ENCODE data around the gene NELL1.

The NELL1 gene

DNA sequence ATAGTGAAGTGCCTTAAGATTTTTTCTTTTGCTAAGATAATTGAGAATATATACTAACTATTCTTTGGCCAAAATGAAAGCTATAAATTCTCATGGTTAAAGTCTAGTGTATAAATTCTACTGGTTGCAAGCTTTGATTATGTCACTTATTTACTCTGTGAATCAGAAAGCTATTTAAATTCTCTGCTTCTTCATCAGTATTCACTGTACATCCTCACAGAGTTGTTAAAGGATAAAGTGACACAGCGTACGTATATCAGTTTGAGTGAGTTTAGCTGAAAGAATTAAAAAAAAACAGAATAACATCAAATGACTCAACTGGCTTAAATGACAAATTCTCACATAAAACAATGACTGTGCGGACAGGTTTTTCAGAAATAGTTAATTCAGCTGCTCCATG is 453.1 kb downstream of the NELL1 start:
- TF ChIP-seq, protein P1, sequence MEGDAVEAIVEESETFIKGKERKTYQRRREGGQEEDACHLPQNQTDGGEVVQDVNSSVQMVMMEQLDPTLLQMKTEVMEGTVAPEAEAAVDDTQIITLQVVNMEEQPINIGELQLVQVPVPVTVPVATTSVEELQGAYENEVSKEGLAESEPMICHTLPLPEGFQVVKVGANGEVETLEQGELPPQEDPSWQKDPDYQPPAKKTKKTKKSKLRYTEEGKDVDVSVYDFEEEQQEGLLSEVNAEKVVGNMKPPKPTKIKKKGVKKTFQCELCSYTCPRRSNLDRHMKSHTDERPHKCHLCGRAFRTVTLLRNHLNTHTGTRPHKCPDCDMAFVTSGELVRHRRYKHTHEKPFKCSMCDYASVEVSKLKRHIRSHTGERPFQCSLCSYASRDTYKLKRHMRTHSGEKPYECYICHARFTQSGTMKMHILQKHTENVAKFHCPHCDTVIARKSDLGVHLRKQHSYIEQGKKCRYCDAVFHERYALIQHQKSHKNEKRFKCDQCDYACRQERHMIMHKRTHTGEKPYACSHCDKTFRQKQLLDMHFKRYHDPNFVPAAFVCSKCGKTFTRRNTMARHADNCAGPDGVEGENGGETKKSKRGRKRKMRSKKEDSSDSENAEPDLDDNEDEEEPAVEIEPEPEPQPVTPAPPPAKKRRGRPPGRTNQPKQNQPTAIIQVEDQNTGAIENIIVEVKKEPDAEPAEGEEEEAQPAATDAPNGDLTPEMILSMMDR (IDR thresholded peaks at IDR 0.05; ENCODE audit: low read depth, low read length, poor library complexity, severe bottlenecking) = no peak
- TF ChIP-seq EZH2phosphoT487 (IDR thresholded peaks at IDR 0.05; ENCODE audit: borderline replicate concordance, low read length) = no peak
- Histone ChIP-seq H3K4me2 (ENCODE audit: low read length) (no peak overlapping the region), H3K79me2 (ENCODE audit: control insufficient read depth, low read length) (no peaks in the 10 kb centered on the region), H3K36me3 (ENCODE audit: control insufficient read depth, low read length) (no peaks in the 10 kb centered on the region), H4K20me1 (ENCODE audit: control insufficient read depth, insufficient read depth, low read depth, low read length) (no peaks in the 10 kb centered on the region), H3K27ac (ENCODE audit: low read depth, low read length) (no peak overlapping the region), H3K9me3 (ENCODE audit: control insufficient read depth, insufficient read depth, low read length) (no peaks in the 10 kb centered on the region), H3K4me3 (ENCODE audit: low read length) (no peak overlapping the region), H3K9me2 (replicated peaks; ENCODE audit: control insufficient read depth, low read length) (no peaks in the 10 kb centered on the region), H3K27me3 (ENCODE audit: control insufficient read depth, low read length) (no peaks in the 10 kb centered on the region), H3K4me1 (ENCODE audit: control insufficient read depth, low read length) (no peaks in the 10 kb centered on the region), H3F3A (ENCODE audit: control insufficient read depth, insufficient read depth) (no peaks in the 10 kb centered on the region)

DNA sequence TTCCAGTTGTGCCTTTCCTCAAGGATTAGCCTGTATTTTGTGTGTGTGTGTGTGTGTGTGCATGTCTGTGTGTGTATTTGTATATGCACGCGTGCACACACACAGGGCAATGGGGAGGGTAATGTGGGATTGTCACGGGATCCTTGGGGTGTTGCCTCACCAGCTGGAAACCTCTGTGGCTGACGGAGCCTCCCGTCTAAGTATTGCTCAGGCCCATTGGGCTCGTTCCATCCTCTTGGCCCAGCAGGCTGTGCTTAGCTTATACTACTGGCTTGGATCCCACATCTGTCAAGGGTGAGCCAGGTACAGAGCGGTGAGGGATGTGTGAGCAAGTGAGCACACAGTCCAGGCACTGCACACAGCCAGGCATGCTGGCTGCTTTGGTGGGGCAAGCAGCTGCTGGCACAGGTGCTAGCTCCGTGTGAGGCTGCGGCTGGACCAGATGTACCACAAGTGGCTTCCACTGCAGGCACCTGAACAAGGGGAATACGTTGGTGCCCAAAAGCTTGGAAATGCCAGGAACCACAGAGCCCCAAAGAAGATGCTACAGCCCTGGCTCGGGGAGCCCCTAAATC is 462.8 kb downstream of the NELL1 start:
- no peaks in the 10 kb centered on the region for H3K4me1 ChIP-seq (ENCODE audit: control insufficient read depth, low read length)
- no peaks in the 10 kb centered on the region for H3K9me3 ChIP-seq (ENCODE audit: control insufficient read depth, insufficient read depth, low read length)
- no peak overlapping the region for H3K4me3 ChIP-seq (ENCODE audit: low read length)
- no peak overlapping the region for H3K27ac ChIP-seq (ENCODE audit: low read depth, low read length)
- TF ChIP-seq, protein P1 (IDR thresholded peaks at IDR 0.05; ENCODE audit: low read depth, low read length, poor library complexity, severe bottlenecking) = no peak
- no peak for TF ChIP-seq EZH2phosphoT487 (IDR thresholded peaks at IDR 0.05; ENCODE audit: borderline replicate concordance, low read length)
- no peak overlapping the region for H3K4me2 ChIP-seq (ENCODE audit: low read length)
- no peaks in the 10 kb centered on the region for H3F3A ChIP-seq (ENCODE audit: control insufficient read depth, insufficient read depth)
- no peaks in the 10 kb centered on the region for H3K27me3 ChIP-seq (ENCODE audit: control insufficient read depth, low read length)
- H4K20me1 ChIP-seq (ENCODE audit: control insufficient read depth, insufficient read depth, low read depth, low read length) = no peaks in the 10 kb centered on the region
- H3K36me3 ChIP-seq (ENCODE audit: control insufficient read depth, low read length) = no peaks in the 10 kb centered on the region
- H3K79me2 ChIP-seq (ENCODE audit: control insufficient read depth, low read length) = no peaks in the 10 kb centered on the region
- H3K9me2 ChIP-seq (replicated peaks; ENCODE audit: control insufficient read depth, low read length) = no peaks in the 10 kb centered on the region

DNA sequence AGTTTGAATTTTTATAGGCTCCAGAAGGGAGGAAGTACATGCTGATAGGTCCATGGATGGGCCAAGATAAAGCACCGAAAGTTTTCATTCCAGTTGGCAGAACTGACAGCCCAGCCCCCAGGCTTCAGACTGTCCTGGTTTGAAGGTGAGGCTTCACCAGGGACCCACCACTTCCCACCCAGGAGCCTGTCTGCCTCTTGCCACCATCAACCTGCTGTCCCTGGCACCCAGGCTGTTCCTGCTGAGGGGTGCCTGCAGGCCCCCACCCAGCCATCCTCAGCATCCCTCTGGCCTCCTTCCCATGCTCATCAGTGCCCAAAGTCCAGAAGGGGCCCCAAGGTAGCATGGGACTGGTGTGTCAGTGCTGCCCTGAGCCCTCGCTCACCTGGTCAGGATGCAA is 463.9 kb downstream of the NELL1 start:
- Histone ChIP-seq H3F3A (ENCODE audit: control insufficient read depth, insufficient read depth) (no peaks in the 10 kb centered on the region), H3K4me1 (ENCODE audit: control insufficient read depth, low read length) (no peaks in the 10 kb centered on the region), H3K9me3 (ENCODE audit: control insufficient read depth, insufficient read depth, low read length) (no peaks in the 10 kb centered on the region), H4K20me1 (ENCODE audit: control insufficient read depth, insufficient read depth, low read depth, low read length) (no peaks in the 10 kb centered on the region), H3K36me3 (ENCODE audit: control insufficient read depth, low read length) (no peaks in the 10 kb centered on the region), H3K27me3 (ENCODE audit: control insufficient read depth, low read length) (no peaks in the 10 kb centered on the region), H3K9me2 (replicated peaks; ENCODE audit: control insufficient read depth, low read length) (no peaks in the 10 kb centered on the region), H3K4me3 (ENCODE audit: low read length) (no peak overlapping the region), H3K27ac (ENCODE audit: low read depth, low read length) (no peak overlapping the region), H3K4me2 (ENCODE audit: low read length) (no peak overlapping the region), H3K79me2 (ENCODE audit: control insufficient read depth, low read length) (no peaks in the 10 kb centered on the region)
- no peak for TF ChIP-seq EZH2phosphoT487 (IDR thresholded peaks at IDR 0.05; ENCODE audit: borderline replicate concordance, low read length)
- TF ChIP-seq, protein P1 (IDR thresholded peaks at IDR 0.05; ENCODE audit: low read depth, low read length, poor library complexity, severe bottlenecking) = no peak
